RWPE2 (cell line): ENCODE results near the gene RAP1GAP2.
"Not testable (repeated sequence)": the region's sequence is repeated elsewhere in the genome, so short reads cannot be mapped to it uniquely, and the experiment has no call there.

ENCODE experiments used
- ATAC-seq: fragments of 200-7000 bp; cut with Tn5 transposase; 3 replicates; pipeline ENCODE4 v1.9.1; 2021; ENCODE audit warnings: low read depth
- DNase-seq: peaks from one replicate; pipeline ENCODE4 v3.0.0-alpha.2; 2020; ENCODE audit warnings: low spot score
- H3K27ac ChIP-seq: fragments of 450-650 bp; 2 replicates; pipeline ENCODE4 v1.5.1; 2017; ENCODE audit warnings: mild to moderate bottlenecking; ENCODE audit not compliant: poor library complexity, severe bottlenecking
- H3K27me3 ChIP-seq: fragments of 250-450 bp; sonication (Bioruptor Pico); 2 replicates; pipeline ENCODE4 v1.5.1; 2021; ENCODE audit warnings: mild to moderate bottlenecking, moderate library complexity; ENCODE audit not compliant: insufficient read depth, poor library complexity, severe bottlenecking
- H3K36me3 ChIP-seq: fragments of 250-450 bp; sonication (Bioruptor Pico); 2 replicates; pipeline ENCODE4 v1.5.1; 2020; ENCODE audit warnings: low read depth, mild to moderate bottlenecking, moderate library complexity
- H3K4me1 ChIP-seq: fragments of 250-450 bp; sonication (Bioruptor Pico); 2 replicates; pipeline ENCODE4 v1.5.1; 2021; ENCODE audit warnings: mild to moderate bottlenecking, moderate library complexity; ENCODE audit not compliant: insufficient read depth, poor library complexity, severe bottlenecking
- H3K4me3 ChIP-seq: fragments of 250-450 bp; sonication (Bioruptor Pico); 2 replicates; pipeline ENCODE4 v1.5.1; 2021; ENCODE audit warnings: mild to moderate bottlenecking, moderate library complexity; ENCODE audit not compliant: severe bottlenecking
- H3K9me3 ChIP-seq: fragments of 250-450 bp; sonication (Bioruptor Pico); 2 replicates; pipeline ENCODE4 v1.5.1; 2021; ENCODE audit warnings: mild to moderate bottlenecking, moderate library complexity; ENCODE audit not compliant: severe bottlenecking
- CTCF ChIP-seq: fragments of 450-650 bp; IDR thresholded peaks from one replicate; pipeline ENCODE4 v1.5.1; 2017; ENCODE audit warnings: mild to moderate bottlenecking, moderate library complexity; ENCODE audit not compliant: poor library complexity, severe bottlenecking

Gene RAP1GAP2

DNA sequence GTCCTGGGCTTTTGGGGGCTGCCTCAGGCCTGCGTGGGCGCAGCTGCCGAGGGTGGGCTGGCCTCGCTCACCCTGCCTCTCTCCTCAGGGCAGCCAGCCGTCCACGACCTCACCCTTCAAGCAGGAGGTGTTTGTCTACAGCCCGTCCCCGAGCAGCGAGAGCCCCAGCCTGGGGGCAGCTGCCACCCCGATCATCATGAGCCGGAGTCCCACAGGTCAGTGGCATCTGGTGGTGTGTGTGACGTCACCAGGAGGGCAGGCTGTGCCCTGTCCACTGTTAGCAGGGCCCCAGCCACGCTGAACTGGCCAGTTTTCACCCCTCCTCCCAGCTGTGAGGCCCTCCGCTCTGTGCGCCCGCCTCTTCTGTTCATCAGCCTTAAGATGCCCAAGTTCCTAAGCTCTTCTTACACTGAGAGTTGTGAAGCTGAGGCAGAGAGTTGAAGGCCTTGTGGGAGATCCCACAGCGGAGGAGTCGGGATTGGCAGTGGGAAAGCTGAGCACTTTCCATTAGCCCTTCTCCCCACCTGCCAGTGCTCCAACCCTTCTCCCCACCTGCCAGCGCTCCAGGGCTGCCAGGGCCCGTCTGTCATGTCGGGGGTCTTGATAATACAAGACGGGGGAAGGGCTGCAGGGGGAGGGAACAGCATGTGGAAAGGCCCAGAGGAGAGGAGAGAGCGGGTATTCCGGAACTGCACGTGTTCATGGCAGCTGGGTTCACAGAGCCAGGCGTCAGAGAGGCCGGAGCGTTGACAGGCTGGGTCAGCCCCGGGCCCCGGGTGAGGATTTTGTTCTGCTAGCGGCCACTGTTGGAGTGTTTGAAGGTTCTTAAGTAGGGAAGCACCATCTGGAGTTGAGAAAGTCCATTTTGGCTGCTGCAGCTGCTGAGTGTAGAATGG lies 230.9 kb downstream of the RAP1GAP2 start:
- no peak for TF ChIP-seq CTCF
- Histone ChIP-seq H3K4me3 (no peak overlapping the region), H3K27ac (no peak overlapping the region), H3K36me3 (peaks cover 44% of the 10 kb centered on the region), H3K27me3 (no peaks in the 10 kb centered on the region), H3K4me1 (peaks cover 10% of the 10 kb centered on the region), H3K9me3 (no peaks in the 10 kb centered on the region)
- no peak for ATAC-seq
- peak; percentile 51 for DNase-seq

DNA sequence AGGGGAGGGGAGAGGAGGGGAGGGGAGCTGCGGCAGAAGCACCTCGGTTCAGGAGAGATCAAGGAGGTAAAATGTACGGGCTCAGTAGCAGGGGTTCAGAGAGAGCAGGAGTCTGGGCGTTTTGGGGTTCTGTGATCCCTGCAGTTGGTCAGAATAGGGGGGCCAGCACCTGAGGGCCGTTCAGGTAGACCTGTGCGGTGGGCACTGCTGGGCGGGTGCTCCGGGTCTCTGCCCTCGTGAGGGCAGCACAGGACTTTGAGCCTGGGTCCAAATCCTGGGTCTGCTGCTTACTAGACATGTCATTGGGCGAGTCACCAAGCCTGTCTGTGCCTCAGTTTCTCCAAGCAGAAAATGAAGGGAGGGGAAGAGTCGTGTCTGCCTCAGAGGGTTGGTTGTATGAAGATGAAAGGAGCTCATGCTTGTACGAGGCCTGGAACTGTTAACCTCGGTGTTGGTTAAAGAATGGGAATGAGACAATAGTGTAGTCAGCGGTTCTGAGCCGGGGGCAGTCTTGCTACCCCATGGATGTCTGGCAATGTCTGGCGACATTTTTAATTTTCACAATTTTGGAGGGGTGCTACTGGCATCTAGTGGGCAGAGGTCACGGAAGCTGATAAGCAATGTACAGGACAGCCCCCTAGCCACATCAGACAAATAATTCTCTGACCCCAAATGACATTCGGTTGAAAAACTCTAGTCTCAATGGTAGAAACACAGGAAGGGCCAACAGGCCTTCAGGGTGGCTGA lies 231.7 kb downstream of the RAP1GAP2 start:
- ATAC-seq: no peak; the same call in 2 of the 3 replicates

GRCh38 chr17:3029213-3029913 lies 233.1 kb downstream of the RAP1GAP2 start:
- Histone ChIP-seq H3K4me3 (no peak overlapping the region), H3K36me3 (peaks cover 28% of the 10 kb centered on the region), H3K27me3 (no peaks in the 10 kb centered on the region), H3K9me3 (no peaks in the 10 kb centered on the region), H3K27ac (peak overlapping the region; percentile 38), H3K4me1 (peaks cover 10% of the 10 kb centered on the region)
- no peak for TF ChIP-seq CTCF
- no peak for ATAC-seq
- DNase-seq: peak; percentile 19

More for the DNA sequence above, 231.7 kb downstream of the RAP1GAP2 start:
- no peak for TF ChIP-seq CTCF
- H3K36me3 ChIP-seq: peaks cover 36% of the 10 kb centered on the region
- no peaks in the 10 kb centered on the region for H3K27me3 ChIP-seq
- DNase-seq: peak; percentile 51
- H3K4me1 ChIP-seq: peaks cover 10% of the 10 kb centered on the region
- H3K9me3 ChIP-seq: no peaks in the 10 kb centered on the region
- H3K4me3 ChIP-seq: no peak overlapping the region
- H3K27ac ChIP-seq: no peak overlapping the region

DNA sequence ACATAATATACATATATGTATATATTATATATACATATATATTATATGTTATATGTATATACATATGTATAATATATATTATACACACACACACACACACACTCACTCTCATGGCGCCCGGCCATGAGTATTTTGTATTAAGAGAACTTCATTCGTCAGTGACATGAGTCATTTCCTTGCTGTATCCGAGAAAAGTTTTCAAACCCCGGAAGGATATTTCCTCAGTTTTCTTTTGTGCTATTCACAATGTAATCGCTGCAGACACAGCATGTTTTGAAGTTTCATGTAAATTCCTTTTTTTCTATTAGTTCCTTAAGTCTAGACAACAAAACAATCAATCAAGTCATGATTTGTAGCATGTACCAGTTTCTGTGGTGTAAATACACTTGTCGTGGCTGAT lies 233.9 kb downstream of the RAP1GAP2 start:
- Histone ChIP-seq H3K4me3 (no peak overlapping the region), H3K27me3 (no peaks in the 10 kb centered on the region), H3K27ac (peak overlapping the region; percentile 38), H3K9me3 (no peaks in the 10 kb centered on the region), H3K36me3 (peaks cover 28% of the 10 kb centered on the region), H3K4me1 (peaks cover 10% of the 10 kb centered on the region)
- no peak for TF ChIP-seq CTCF
- peak; percentile 48; the same call in 1 of the 3 replicates for ATAC-seq
- DNase-seq: peak; percentile 22

DNA sequence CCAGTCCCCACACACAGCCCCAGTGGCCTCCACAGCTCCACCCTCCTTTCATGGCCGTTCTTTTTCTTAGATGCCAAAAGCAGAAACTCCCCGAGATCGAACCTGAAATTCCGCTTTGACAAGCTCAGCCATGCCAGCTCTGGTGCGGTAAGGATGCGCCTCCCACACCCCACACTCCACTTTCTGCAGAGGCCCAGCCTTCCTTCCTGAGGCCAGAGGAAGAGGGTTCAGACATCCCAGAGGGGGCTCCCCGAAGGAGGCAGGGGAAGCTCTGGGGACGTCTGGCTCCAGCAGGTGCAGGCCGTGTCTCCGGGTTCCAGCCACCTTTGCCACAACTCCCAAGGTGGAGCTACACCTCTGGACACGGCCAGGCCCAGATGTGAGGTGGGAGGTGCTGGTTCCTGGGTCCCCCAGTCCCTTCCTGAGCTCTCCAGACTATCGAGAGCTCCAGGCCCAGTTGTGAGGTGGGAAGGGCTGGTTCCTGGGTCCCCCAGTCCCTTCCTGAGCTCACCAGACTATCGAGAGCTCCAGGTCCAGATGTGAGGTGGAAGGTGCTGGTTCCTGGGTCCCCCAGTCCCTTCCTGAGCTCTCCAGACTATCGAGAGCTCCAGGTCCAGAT lies 234.7 kb downstream of the RAP1GAP2 start:
- Histone ChIP-seq H3K27ac (peak overlapping the region; percentile 38), H3K4me1 (peaks cover 10% of the 10 kb centered on the region)

More for the DNA sequence above, 234.7 kb downstream of the RAP1GAP2 start:
- peaks cover 28% of the 10 kb centered on the region for H3K36me3 ChIP-seq
- not testable (repeated sequence) for ATAC-seq, H3K9me3 ChIP-seq, H3K4me3 ChIP-seq, H3K27me3 ChIP-seq
- peak; percentile 36 for DNase-seq
